Body of pancreas (tissue), 4 donors: ENCODE measurements around the gene EEFSEC. TPM values are rescaled to one million over a fixed set of nuclear protein-coding genes. Genes with fewer than 3 reads are reported as not detected.

Experiments used
- ATAC-seq: fragments of 150-250 bp; one replicate; pipeline ENCODE4 v1.9.1; 2016
- DNase-seq, 4 donors: peaks; one replicate each; pipeline ENCODE4 v3.0.0-alpha.2; 2019
- H3K27ac ChIP-seq, 4 donors: fragments of 200-600 bp; sonication (generic); 1 replicate in 3 of 4; 2 replicates in 1 of 4; pipeline versions ENCODE4 v1.5.1 to v1.6.1; 2016 to 2019; ENCODE audit warnings: mild to moderate bottlenecking in 1 of 4, mixed read lengths in 1 of 4, moderate library complexity in 1 of 4
- H3K27me3 ChIP-seq, 2 donors: fragments of 200-600 bp; sonication (generic); one replicate each; pipeline ENCODE4 v1.6.0; 2016; ENCODE audit warnings: mild to moderate bottlenecking in 1 of 2
- H3K36me3 ChIP-seq, 2 donors: fragments of 200-600 bp; sonication (generic); replicated peaks in 1 of 2; 2 replicates each; pipeline ENCODE4 v1.5.1; 2016; ENCODE audit warnings: low read depth in 2 of 2; ENCODE audit not compliant: insufficient read depth in 1 of 2
- H3K4me1 ChIP-seq: fragments of 200-600 bp; sonication (generic); one replicate; pipeline ENCODE4 v1.6.0; 2016
- H3K4me3 ChIP-seq, 2 donors: fragments of 200-600 bp; sonication (generic); 1 replicate in 1 of 2; 2 replicates in 1 of 2; pipeline ENCODE4 v1.5.1; 2016 to 2019
- H3K9me3 ChIP-seq, 3 donors: fragments of 200-600 bp; sonication (generic); 1 replicate in 2 of 3; 2 replicates in 1 of 3; pipeline ENCODE4 v1.5.1; 2016
- CTCF ChIP-seq, 7 experiments: fragments of 450-650 bp in 4 of 7; fragments of 200-600 bp in 3 of 7; sonication (generic) in 3 of 7; IDR thresholded peaks; one replicate each; pipeline ENCODE4 v1.5.1; 2016 to 2019; ENCODE audit warnings: antibody characterized with exemption in 7 of 7
- POLR2A ChIP-seq, 3 donors: fragments of 450-650 bp; IDR thresholded peaks; one replicate each; pipeline ENCODE4 v1.6.1; 2016; ENCODE audit warnings: antibody characterized with exemption in 3 of 3, mild to moderate bottlenecking in 2 of 3
- WGBS, 2 donors: methylation state at CpG; one replicate each; pipeline ENCODE4 v1.1.5; 2017; 5-methylcytosine and 5-hydroxymethylcytosine counted together
- intact Hi-C: fragments of 100-400 bp; cut with DNase I; formaldehyde crosslinking; loops from one replicate; pipeline ENCODE4 v1.15.1; 2023
- small RNA-seq: library from RNA; depleted of rRNA; stranded (forward); fragments of <200 nt; gene quantifications from one replicate; pipeline ENCODE3, GENCODE V24; 2016
- total RNA-seq, 2 donors: library from RNA; depleted of rRNA; stranded (reverse); fragments of >200 nt; gene quantifications; one replicate each; pipeline ENCODE4 v1.1.0, GENCODE V29; 2016

Gene EEFSEC
- total RNA-seq, 2 donors from 2014 or later = 8.6 to 33.0 TPM

GRCh38 chr3:128455786-128456748, 302.8 kb downstream of the EEFSEC start:
- no peak overlapping the region for H3K4me3 ChIP-seq
- no peak for TF ChIP-seq POLR2A (IDR thresholded peaks at IDR 0.05)
- TF ChIP-seq CTCF (IDR thresholded peaks at IDR 0.05) = no peak
- WGBS, 2 donors = 73 to 76% methylated on average over 15 to 16 of the region's 16 CpGs
- H3K9me3 ChIP-seq = no peaks in the 10 kb centered on the region
- no peaks in the 10 kb centered on the region for H3K36me3 ChIP-seq
- intact Hi-C loops = no loop called here
- ATAC-seq (no peak), DNase-seq (no peak)
- no peak overlapping the region for H3K27ac ChIP-seq
- H3K4me1 ChIP-seq = no peaks in the 10 kb centered on the region
- no peaks in the 10 kb centered on the region for H3K27me3 ChIP-seq

DNA sequence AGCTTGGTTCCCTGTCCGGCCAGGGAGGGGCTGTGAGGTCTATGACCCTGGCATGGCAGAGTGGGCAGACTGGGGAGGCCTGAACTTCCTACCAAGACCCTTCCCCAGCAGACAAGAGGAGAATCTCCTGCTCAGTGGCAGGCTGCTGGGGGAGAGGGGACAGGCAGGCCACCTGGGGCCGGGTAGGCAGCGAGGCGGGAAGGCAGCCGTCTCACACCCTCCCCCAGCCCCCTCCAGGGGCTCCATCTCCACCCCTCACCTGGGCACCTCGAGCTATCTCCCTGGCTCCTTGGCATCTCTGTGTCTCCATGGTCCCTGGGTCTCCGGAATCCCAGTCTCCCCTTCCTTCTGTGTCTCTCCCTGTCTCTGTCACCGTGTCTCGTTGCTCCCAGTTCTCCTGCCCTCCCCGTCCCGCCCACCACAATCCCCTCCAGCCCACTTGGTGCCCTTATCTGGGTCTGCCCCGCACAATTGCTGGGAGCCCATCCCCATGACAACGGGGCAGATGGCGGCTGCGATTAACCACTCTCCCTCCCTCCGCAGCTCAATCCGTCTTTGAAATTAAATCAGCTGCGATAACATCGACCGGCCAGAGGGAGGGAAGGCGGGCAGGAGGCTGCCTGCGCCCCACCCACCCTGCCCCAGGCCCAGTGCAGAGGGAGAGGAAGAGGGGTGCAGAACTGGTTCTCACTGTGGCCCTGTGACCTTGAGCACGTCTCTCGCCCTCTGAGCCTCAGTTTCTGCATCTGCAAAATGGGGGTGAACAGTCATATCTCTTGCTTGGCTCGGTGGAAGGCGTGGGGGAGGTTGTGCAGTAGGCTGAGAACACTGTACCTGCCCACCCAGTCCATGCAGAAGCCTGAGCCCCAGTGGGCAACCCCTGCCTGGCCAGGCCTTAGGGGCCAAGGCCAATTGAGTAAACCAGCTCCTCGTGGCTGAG, 303.8 kb downstream of the EEFSEC start:
- Histone ChIP-seq H3K9me3 (no peaks in the 10 kb centered on the region), H3K36me3 (no peaks in the 10 kb centered on the region), H3K27ac (no peak overlapping the region), H3K4me1 (no peaks in the 10 kb centered on the region), H3K4me3 (no peak overlapping the region), H3K27me3 (no peaks in the 10 kb centered on the region)
- DNase-seq (no peak), ATAC-seq (no peak)
- intact Hi-C loops = no loop called here
- TF ChIP-seq CTCF (IDR thresholded peaks at IDR 0.05) = no peak
- TF ChIP-seq POLR2A (IDR thresholded peaks at IDR 0.05) = no peak
- 51 to 59% methylated on average over 23 to 26 of the region's 27 CpGs for WGBS, 2 donors

DNA sequence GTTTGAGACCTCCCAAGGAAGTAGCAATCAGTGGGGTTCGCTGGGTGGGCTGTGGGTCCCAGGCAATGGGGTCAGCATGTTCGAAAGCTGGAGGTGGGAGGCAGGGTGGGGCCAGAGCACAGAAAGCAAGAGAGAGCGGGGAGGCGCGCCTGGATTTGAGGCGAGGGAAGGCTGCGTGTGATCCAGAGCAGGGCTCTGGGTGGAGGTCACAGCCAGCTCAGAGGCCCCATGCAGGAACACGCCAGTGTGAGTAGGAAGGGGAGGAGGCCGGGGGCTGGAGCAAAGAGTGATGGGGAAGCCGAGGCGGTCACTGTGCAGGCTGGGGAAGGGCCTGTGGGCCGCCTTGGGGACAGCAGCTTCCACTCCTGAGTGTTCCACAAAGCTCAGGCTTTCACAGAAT, 304.7 kb downstream of the EEFSEC start:
- H3K27ac ChIP-seq = no peak overlapping the region
- ATAC-seq (no peak), DNase-seq (no peak)
- WGBS, 2 donors = 86 to 91% methylated on average over 12 of the region's 12 CpGs
- TF ChIP-seq POLR2A (IDR thresholded peaks at IDR 0.05) (no peak), CTCF (IDR thresholded peaks at IDR 0.05) (no peak)
- intact Hi-C loops = no loop called here
- no peaks in the 10 kb centered on the region for H3K4me1 ChIP-seq
- H3K9me3 ChIP-seq = no peaks in the 10 kb centered on the region
- H3K36me3 ChIP-seq = no peaks in the 10 kb centered on the region
- no peaks in the 10 kb centered on the region for H3K27me3 ChIP-seq
- no peak overlapping the region for H3K4me3 ChIP-seq

Small RNA genes within 50 kb of the gene (small RNA-seq; reads per million reads assigned to genes)
- not detected for gene RNU6-823P

Other genes starting within 250 kb of the EEFSEC start
- 1 to 10 TPM; 2.0 to 3.4 TPM for gene KBTBD12, start 238.2 kb upstream of the EEFSEC start, total RNA-seq
- 100 to 1,000 TPM; 168 to 207 TPM for gene SEC61A1, start 101.0 kb upstream of the EEFSEC start, total RNA-seq
- 10 to 100 TPM in 1 of 2 donors, 1 to 10 TPM in 1; 7.5 to 22.1 TPM for gene RUVBL1, start 29.7 kb upstream of the EEFSEC start, total RNA-seq